Measurements from ENCODE around the gene S100A4.
A peak's percentile ranks its signal among the peaks of the same experiment; 100 is the strongest.
"Not testable (repeated sequence)": the region's sequence is repeated elsewhere in the genome, so short reads cannot be mapped to it uniquely, and the experiment has no call there.

Gene S100A4

DNA sequence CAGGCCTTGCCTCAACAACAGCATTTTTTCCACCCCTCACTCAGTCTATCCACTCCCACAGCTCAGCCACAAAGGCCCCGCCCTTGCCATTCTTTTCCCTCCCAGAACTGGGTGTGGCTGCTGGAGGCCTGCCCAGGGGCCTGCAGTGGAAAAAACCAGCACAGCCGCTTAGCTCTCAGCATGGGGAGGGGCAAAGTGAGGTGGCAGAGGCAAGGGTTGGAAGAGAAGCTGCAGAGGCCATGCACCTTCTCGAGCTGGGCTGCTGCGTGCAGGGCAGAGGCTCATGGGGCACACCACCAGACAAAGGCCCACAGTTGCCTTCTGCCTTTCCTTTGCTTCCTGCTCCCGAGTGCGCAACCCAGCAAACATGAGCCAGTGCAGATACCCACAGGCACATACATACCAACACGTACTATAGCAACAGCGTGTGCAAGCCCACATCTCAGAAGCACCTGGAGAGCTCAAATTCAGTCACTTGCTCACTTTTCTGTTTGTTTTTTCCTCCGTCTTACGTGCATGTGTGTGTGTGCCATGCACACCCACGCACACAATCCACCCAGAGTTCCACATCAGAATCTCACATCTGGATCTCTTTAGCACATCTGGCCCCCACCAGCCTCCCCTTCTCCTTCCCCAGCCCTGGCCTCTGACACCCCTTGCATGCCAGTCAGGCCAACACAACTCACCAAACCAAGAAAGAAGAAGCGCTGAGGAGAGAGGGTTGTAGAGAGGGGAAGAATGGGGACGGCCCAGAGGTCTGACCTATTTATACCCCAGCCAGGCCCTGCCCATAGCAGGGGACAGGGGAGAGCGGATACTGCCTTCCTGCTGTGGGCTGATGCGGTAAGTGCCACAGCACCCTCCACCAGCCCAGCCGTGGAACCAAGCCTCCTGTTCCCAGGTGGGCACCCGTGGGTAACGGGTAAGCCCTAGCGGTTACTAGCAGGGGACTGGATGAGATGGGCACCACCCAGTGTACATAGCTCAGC is at the start of gene S100A4:
TSS of gene S100A4 (minus strand) at position 740 of the 989 bp plus-strand sequence. CDS start 1,012 bp downstream, outside the sequence.
- DNase-seq: peak; percentile 90

DNA sequence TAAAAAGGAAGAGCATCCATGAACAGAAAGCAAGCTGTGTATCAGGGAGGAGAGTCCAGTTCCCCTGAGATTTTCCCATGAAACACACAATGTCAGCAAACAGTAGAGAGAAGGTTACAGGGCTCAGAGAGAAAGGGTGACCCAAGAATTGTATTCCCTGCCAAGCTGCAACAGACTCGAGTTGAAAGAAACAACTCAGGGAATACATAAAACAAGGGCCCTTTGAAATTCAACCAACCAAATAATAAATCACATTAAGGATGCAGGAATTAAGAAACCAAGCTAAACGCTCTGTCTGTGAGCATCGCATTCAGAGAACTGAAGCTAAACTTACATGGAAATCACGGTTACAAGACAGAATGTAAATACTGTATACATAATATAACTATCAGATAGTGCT is 47.1 kb upstream of the S100A4 start:
- no peak for DNase-seq

DNA sequence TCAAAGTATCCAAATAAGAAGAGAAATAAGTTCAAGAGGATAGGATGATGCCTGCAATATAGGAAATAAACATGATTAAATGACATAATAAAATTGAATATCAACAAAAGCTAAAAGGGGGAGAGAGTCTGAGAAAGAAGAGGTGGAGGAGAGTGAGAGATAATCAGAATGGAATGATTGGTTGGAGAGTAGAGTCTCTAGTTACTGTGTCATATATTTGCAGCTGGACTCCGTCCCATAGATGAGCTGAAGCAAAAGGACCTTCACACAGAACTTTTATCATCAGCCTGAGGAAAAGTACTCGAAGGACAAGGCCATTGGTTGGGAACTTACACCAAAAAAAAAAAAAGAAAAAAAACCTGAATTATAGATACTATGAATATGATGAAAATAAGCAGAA is 42.9 kb upstream of the S100A4 start:
- no peak for DNase-seq

DNA sequence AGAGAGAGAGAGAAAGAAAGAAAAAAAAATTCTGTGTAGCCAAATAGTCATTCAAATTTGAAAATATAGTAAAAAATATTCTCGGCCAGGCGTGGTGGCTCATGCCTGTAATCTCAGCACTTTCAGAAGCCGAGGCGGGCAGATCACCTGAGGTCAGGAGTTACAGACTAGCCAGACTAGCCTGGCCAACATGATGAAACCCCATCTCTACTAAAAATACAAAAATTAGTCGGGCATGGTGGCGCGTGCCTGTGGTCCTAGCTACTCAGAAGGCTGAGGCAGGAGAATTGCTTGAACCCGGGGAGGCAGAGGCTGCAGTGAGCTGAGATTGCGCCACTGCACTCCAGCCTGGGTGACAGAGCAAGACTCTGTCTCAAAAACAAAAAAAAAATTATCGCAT is 42.4 kb upstream of the S100A4 start:
- not testable (repeated sequence) for DNase-seq

DNA sequence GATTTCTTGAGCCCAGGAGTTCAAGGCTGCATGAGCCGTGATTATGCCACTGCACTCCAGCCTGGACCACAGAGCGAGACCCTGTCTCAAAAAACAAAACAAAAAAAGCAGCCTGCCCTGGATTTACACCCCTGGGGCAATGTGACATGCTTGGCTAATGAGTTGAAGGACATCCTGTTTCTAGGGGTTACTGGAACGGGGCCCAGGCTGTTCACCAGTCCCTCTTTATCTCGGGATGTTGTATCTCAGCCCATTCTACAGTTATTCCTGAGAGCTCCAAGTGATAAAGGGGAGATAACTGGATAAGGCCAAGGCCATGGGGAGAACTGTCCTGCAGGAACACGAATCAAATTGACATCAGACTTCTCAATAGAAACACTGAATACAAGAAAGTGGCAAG is 41.7 kb upstream of the S100A4 start:
- no peak for DNase-seq

DNA sequence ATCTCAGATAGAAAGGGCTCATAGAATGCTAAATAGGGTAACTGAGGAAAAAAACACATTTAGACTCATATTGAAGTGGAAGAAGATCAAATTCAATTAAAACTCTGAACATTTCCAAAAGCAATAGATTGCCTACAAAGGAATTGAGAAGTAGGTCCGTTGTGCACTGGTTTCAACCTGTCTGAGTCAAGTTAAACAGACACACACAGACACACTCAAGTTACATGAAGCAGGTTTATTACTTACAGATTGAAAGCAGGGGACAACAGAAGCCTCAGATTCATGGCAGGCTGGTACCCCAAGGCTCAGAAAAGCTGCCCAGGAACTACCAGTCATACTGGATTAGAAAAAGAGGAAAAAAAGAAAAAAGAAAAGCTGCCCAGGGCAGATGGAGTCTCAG is 40.7 kb upstream of the S100A4 start:
- no peak for DNase-seq

DNA sequence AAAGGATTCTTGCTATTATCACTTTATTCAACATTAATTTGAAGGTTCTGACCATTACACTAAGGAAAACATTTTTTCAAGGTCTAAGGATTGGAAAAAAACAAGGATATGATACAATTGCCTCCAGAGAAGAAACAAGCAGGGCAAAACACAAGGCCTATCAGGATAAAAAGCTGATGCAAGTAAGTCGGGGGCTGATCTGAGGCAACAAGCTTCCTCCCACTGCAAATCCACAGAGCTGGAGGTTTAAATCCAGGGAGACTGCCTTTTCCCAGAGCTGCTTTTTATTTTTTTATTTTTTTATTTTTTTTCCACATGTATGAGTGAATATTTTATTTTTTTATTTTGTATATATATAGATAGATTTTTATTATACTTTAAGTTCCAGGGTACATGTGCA is 39.4 kb upstream of the S100A4 start:
- DNase-seq: no peak

DNA sequence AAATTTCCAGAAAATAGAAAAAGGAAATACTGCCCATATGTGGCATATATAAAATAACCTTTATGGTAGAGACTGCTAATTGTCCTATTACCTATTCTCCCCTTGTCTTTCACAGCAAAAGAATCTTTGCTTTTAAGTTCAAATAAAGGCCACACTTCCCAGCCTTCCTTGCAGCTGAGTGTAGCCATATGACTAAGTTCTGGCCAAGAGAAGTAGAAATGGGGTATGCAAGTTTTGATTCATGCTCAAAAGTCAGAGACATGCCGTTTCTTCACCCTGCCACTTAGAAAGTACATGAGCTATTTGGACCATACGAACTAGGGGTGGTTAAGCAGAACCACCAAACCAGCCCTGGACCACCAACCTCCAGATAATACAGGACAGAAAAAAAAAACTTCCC is 38.4 kb upstream of the S100A4 start:
- no peak for DNase-seq

DNA sequence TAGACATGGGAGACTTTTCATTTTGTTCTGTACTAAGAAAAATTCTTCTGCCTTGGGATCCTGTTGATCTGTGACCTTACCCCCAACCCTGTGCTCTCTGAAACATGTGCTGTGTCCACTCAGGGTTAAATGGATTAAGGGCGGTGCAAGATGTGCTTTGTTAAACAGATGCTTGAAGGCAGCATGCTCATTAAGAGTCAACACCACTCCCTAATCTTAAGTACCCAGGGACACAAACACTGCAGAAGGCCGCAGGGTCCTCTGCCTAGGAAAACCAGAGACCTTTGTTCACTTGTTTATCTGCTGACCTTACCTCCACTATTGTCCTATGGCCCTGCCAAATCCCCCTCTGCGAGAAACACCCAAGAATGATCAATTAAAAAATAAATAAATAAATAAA is 37.9 kb upstream of the S100A4 start:
- not testable (repeated sequence) for DNase-seq

DNA sequence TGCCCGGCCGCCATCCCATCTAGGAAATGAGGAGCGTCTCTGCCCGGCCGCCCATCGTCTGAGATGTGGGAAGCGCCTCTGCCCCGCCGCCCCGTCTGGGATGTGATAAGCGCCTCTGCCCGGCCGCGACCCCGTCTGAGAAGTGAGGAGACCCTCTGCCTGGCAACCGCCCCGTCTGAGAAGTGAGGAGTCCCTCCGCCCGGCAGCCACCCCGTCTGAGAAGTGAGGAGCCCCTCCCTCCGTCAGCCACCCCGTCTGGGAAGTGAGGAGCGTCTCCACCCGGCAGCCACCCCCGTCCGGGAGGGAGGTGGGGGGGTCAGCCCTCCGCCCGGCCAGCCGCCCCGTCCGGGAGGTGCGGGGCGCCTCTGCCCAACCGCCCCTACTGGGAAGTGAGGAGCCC is 37.2 kb upstream of the S100A4 start:
- not testable (repeated sequence) for DNase-seq

DNA sequence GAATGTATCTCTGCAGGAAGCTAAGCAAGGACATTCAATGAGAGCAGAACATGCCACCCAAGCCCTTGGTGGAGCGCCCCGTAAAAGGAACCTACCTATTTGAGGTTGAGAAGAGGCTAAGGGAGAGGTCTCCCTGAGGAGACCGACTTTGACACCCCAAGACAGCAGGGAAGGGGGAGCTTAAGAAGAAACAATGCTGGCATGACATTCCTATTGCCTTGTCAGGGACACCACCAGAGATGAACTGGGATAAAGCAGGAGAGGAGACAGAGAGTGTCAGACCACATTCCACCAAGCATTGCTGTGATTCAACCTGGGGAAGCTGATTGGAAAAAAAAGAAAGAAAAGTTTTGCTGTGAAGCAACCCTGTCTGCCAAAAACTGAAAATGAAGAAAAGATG is 33.3 kb upstream of the S100A4 start:
- no peak for DNase-seq

DNA sequence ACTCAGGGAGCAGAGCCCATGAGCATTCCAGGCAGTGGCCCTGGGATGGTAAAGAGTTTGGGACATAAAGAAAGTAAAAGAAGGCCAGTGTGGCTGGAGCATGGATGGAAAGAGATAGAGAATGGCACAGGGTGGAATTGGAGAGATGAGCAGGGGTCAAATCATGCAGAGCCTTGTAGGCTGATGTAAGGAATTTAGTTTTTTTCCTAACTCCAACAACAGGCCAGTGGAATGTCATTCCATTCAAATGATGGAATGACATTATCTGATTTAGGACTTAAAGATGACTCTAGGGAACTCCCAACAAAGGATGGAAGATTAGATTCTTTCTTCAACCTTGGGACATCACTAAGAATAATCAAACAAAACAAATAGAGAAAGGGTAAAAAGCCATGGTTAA is 32.9 kb upstream of the S100A4 start:
- DNase-seq: no peak

DNA sequence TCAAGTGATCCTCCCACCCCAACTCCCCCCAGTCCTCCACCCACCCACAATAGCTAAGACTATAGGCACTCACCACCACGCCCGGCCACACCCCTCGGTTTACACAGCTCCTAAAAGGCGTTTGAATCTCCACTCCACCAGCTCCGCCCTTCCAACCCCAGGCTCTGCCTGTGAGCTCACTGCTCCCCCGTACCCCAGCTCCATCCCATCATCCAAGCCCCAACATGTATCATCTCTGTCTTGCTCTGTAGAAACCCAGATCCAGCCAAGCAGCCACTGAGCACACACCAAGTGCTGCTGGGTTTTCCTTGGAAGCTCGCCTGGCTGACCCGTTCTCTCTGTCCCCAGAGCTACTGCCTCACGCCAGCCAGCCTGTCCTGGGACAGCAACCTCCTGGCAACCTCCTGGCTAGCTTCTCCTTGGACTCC is 32.0 kb upstream of the S100A4 start:
- DNase-seq: no peak

DNA sequence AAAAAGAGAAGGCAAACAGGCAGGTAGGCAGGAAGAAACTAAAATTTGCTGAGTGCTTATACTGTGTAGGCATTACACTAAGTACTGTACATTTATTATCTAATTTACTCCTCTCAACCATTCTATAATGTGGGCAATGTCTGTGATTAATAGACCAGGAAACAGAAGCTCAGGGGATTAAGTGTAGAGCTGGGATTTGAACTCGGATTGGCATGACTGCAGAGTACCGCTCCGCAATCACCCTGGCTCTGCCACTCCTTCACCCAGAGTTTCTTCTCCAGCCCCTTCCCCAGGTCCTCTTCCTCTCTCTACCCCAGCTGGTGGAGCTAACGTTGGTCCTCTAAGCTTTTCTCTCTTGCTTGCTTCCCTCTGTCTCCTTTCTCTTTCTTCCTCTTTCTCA is 31.5 kb upstream of the S100A4 start:
- no peak for DNase-seq

DNA sequence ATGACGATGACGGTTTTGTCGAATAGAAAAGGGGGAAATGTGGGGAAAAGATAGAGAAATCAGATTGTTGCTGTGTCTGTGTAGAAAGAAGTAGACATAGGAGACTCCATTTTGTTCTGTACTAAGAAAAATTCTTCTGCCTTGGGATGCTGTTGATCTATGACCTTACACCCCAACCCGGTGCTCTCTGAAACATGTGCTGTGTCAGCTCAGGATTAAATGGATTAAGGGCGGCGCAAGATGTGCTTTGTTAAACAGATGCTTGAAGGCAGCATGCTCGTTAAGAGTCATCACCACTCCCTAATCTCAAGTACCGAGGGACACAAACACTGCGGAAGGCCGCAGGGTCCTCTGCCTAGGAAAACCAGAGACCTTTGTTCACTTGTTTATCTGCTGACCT is 29.9 kb upstream of the S100A4 start:
- DNase-seq: not testable (repeated sequence)

DNA sequence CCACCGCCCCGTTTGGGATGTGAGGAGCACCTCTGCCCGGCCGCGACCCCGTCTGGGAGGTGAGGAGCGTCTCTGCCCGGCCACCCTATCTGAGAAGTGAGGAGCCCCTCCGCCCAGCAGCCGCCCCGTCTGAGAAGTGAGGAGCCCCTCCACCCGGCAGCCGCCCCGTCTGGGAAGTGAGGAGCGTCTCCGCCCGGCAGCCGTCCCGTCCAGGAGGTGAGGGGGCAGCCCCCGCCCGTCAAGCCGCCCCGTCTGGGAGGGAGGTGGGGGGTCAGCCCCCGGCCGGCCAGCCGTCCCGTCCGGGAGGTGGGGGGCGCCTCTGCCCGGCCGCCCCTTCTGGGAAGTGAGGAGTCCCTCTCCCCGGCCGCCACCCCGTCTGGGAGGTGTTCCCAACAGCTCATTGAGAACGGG is 29.5 kb upstream of the S100A4 start:
- DNase-seq: not testable (repeated sequence)

DNA sequence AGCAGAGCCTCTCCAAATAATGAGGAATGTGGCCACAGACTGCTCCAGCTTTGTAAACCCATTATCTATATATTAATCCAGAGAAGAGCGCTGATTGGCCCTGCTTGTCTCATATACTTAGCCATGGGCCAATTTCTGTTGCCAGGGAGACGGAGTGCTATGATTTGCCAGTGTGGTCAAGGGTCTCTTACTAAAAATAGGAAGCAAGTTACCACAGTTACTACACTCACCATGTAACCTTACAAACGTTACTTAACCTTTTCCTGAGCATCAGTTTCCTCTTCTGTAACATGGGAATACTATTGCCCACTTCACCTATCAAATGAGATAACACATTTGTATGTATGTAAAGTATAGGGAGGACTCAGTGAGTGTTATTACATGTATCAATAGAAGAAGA is 27.7 kb upstream of the S100A4 start:
- DNase-seq: no peak

DNA sequence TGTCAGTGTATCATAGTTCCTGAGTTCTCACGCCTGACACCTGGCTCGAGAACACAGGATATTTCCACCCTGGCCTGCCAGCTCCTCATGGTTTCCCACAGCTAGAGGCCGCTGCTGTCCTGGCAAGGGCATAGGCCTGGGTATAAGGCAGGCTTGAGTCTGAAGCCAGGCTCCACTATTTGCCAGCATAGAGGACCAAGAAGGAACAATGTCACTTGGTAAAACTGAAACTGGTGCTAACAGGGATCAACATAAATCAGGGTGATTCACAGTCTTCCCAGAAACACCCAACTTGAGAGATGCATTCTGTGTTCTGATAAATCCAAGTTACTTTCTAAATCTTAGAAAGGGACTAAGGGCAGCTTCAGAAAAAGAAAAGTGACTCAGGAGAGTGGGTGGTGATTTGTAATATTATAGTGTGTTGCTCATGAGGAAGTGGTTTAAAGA is 27.0 kb upstream of the S100A4 start:
- DNase-seq: peak; percentile 61

DNA sequence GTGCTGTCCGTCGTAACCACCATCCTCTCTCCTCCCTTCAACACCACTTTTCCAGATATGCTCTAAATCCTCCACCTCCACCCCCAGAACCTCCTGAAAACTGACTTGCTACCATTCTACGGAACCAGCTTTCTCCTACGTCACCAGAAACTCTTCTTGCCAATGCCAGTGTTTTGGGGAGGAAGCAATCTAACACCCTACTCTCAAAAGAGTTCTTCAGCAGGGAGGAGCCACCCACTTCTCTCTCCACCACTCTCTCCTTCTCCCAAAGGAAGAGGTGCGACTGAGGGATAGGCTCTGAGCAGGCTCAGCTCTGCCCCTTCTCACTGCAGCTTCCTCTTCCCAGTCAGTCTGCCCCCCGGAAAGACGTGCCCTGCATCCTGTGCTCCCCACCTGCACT is 26.1 kb upstream of the S100A4 start:
- DNase-seq: no peak

DNA sequence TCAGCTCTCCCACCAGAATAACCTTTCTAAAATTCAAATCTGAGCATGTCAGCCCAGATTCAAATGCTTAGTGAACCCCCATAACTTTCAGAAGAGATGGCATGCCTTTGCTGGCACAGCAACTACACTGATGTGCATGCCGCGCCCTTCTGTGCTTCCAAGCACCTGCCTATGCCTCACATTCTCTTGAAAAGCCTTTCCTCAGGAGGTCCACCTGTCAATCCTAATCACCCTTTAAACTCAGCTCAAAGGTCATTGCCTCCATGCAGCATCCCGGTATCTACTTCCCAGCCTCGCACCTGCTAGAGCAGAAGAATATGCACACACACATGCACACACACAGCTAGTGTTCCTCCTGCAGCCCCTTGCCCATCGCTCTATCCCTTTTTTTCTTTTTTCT is 25.3 kb upstream of the S100A4 start:
- DNase-seq: no peak

DNA sequence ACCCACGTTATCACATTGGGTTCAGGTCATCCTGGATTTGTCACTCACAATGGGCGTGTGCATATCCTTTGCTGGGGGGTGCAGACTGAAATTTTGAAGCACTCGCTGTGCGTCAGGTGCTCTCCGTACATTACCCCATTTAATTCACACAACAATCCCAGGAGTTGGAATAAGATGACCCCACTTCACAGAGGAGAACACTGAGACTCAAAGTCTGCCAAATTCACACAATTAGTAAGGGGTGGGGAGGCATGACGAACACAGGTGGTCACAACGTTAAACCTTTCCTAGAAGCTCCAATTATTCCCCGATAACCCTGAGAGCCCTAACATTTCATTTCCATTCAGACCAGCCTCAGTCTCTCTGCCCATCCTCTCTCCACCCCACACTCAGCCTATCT is 23.9 kb upstream of the S100A4 start:
- DNase-seq: no peak

DNA sequence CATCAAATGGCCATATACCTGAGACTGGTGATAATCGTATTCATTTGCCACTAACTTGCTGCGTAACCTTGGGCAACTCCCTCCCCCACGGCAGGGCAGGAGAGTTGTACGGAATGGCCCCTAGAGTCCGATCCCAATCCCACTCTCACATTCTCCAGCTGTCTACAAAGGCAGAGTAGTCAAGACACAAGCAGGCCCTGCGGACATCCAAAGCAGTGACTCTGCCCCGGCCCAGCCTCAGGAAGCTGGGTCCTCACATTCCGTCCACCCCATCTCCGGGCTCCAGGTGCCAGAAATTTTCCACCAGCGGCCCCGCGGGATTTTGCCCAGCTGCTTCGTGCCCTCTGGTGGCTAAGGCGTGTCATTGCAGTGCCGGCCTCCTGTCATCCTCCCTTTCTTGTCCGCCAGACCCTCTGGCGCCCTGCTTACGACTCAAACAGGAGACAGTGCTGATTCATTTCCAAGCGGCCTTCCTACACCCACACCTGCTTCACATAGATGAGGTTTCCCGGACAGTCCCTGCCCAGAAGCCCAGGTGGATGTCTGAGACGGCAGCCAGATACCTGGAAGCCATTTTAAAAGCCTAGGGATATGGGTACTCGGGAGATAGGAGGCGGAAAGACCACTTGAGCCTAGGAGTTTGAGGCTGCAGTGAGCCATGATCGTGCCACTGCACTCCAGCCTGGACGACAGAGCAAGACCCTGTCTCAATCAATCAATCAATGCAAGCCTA is 22.9 kb upstream of the S100A4 start:
- DNase-seq: peak; percentile 85

DNA sequence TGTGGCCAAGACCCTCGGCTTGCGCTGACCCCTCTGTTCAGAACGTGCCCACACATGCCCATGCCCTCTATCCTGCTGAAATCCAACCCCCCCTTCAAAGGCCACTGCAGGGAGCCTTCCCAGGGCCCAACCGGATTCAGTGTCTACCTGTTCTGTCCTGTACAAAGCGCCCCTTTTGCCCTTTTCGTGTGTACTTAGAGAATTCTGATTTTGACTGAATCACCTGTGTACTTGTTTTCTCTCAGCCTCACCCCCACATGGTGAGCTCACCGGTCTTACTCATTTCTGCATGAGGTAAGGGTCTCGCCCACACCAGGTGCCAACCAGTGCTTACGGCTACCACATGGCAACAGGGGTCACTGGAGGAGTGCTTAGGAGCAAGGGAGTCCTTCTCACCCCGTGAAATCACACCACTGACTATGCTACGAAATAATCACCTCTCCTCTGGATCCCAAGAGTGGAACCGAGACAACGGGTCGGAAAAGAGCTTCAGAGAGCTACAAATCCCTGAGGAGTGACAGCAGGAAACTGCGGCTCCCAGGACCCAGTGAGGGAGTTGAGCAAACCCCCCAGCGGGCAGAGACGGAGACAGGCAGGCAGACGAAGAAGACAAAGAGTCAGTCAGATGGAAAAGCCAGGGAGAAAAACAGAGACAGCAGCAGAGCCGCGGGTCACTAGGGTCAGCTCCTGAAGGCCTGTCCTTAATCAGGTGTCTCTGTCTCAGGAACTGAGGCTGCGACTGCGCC is 22.2 kb upstream of the S100A4 start:
- DNase-seq: no peak
